Skin epidermis (tissue), 12 donors: Measurements from ENCODE around the gene TOM1L1.
A peak's percentile ranks its signal among the peaks of the same experiment; 100 is the strongest.
"Not testable (repeated sequence)": the region's sequence is repeated elsewhere in the genome, so short reads cannot be mapped to it uniquely, and the experiment has no call there.

ENCODE experiments used
- H3K27ac ChIP-seq, 21 experiments: fragments of 200-600 bp; sonication (generic) in 11 of 21; one replicate each; pipeline ENCODE4 v1.5.0; 2020; ENCODE audit warnings: mild to moderate bottlenecking in 3 of 21, inconsistent platforms in 2 of 21, moderate library complexity in 2 of 21
- H3K4me3 ChIP-seq, 7 experiments: fragments of 200-600 bp; sonication (generic) in 2 of 7; one replicate each; pipeline ENCODE4 v1.5.0; 2020; ENCODE audit warnings: inconsistent platforms in 2 of 7, mild to moderate bottlenecking in 2 of 7, moderate library complexity in 1 of 7

TOM1L1 gene, protein sequence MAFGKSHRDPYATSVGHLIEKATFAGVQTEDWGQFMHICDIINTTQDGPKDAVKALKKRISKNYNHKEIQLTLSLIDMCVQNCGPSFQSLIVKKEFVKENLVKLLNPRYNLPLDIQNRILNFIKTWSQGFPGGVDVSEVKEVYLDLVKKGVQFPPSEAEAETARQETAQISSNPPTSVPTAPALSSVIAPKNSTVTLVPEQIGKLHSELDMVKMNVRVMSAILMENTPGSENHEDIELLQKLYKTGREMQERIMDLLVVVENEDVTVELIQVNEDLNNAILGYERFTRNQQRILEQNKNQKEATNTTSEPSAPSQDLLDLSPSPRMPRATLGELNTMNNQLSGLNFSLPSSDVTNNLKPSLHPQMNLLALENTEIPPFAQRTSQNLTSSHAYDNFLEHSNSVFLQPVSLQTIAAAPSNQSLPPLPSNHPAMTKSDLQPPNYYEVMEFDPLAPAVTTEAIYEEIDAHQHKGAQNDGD

DNA sequence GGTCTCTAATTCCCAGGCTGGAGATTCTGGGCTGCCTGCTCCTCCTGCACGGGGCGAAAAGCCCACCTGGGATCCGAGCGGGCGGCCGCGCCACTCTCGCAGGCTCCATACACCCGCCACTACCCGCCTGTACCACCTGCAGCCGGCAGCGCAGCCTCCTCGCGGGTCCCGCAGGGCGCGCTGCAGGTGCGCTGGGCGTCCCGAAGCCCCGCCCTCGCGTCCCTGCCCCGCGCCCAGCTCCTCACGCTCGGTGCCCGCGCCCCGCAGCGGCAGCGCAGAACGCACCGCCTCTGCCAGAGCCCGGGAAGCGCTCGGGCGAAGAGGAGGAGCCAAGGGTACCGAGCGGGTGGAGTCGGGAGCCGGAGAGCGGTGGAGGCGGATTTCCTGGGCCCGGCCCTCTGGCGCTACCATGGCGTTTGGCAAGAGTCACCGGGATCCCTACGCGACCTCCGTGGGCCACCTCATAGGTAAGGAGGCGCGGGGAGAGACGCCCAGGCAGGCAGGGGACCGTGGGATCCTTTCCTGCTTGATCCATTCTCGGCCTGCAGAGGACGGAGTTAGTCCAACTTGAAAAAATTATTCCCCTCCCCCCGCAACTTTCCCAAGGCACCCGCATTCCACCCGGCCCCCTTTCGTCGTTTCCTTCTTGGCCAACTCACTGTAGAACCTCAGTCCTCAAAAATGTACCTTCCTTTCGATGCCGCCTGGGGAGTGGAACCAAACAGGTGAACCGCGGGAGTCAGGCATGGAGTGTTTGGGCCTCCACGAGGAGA, at the start of gene TOM1L1:
Gene TOM1L1 (plus strand): TSS at position 396 of the 773 bp plus-strand sequence. CDS start 14 bp downstream, at position 410.
- H3K27ac ChIP-seq: peak within 1 kb of the TSS in 15 of 21 experiments; percentile 4 to 76 (median 58)

DNA sequence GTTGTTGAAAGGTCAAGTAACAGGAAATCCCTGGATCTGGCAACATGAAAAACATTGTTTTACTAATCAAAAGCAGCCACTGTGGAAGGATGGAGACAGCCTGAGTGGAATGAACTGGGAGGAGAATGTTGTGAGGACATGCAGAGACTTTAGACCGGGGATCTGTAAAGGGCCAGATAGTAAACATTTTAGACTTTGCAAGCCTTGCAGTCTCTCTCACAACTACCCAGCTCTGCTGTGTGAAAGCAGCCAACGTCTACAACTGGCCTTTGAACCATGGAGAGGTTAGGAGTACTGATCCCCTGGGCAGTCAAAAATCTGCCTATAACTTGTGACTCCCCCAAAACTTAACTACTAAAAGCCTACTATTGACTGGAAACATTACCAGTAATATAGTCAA, 41.5 kb upstream of the TOM1L1 start:
- Histone ChIP-seq H3K27ac (no peak overlapping the region), H3K4me3 (no peak overlapping the region)

More for the DNA sequence above, at the start of gene TOM1L1:
- H3K4me3 ChIP-seq: peak within 1 kb of the TSS; percentile 33 to 54 (median 38)

DNA sequence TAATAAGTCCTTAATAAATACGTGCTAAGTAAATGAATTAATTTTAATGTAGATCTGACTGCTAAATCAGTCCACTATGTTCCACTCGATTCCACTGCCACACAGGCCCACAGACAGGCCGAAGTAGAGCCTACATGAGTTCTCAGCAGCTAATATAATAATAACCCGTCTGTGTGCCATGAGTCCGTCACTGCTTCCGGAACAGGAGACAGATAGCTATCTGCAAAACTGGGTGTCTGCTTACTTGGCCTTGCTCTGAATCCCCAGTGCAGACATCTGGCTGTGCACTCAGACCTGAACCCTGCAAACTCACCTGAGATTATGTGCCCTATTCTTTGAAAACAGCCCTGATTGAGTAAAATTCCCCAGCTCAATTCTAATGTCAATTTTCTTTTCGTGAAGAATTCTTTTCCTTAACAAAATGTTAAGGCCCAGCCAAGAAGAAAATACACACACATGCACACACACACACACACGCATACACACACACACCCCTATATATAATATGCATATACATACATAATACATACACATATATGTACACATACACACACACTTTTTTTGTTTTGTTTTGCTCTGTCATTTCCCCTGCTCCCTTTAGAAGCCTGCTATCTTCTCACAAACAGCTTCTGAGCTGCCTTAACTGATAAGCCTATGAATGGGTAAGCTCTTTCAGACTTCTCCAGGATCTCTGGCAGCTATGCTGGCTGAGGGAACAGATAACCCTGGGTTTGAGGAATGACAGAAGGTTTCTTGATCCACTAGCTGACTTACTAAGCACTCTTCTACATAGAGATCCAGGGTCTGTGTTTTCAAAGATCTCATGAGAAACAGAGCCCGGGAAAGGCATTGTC, 39.8 kb upstream of the TOM1L1 start:
- Histone ChIP-seq H3K27ac (no peak overlapping the region), H3K4me3 (no peak overlapping the region)

DNA sequence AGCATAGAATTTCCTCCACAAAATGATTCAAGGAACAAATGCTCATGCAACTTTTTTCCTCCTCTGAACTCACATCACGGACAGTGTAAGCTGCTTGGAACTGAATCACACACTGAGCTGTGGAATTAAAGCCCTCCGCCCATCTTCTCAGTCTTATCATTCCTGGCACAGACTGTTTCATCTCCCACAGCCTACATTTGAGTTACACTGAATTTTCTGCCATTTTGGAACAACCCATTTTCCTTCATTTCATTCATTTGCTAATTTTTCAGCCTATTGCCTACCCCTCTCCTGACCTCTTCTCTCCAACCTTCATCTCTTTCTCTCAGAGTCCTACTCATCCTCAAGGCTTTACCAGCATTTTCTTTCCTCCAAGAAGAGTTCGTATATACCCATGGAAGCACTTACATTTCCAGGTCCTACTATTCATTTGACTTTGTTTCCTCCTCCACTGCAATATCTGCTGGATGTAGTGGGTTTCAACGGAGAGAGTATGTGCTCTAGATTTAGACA, 39.1 kb upstream of the TOM1L1 start:
- Histone ChIP-seq H3K4me3 (no peak overlapping the region), H3K27ac (no peak overlapping the region)

DNA sequence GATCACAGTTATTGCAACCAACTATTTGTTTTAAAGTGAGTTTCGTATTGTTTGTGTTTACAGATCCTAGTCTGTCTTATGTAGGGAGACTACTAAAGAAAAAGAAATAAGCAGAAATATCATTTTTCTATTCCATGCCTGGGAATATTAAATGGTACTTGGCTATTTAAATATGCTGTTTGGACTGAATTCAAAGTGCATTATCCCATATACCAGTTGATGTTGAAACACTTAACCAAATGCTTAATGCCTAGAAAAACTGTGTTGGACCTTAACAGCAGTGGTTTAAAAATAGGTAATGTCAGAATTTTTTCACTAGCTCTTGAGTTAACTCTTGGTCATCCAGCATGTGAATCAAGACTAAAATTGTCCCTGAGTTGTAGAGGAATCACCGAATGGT, 37.5 kb upstream of the TOM1L1 start:
- no peak overlapping the region for H3K4me3 ChIP-seq
- no peak overlapping the region for H3K27ac ChIP-seq

DNA sequence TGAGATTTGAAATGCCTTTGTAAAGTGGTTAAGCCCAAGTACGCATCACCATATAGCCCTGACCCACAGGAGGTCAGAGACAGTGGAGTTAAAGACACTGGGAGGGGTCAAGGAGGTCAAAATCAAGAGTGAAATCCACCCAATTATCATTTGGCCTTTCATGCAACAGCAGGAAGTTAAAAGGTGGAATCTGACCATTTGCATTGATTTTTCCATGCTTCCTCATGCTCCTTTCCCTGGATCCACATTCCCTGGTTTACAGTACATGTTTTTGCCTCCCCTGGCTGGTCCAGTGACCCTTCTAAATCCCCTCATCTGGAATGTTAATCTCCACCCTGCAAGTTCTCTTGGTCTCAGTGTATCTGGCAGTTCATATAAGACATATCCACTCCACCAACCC, 36.6 kb upstream of the TOM1L1 start:
- Histone ChIP-seq H3K27ac (no peak overlapping the region), H3K4me3 (no peak overlapping the region)

DNA sequence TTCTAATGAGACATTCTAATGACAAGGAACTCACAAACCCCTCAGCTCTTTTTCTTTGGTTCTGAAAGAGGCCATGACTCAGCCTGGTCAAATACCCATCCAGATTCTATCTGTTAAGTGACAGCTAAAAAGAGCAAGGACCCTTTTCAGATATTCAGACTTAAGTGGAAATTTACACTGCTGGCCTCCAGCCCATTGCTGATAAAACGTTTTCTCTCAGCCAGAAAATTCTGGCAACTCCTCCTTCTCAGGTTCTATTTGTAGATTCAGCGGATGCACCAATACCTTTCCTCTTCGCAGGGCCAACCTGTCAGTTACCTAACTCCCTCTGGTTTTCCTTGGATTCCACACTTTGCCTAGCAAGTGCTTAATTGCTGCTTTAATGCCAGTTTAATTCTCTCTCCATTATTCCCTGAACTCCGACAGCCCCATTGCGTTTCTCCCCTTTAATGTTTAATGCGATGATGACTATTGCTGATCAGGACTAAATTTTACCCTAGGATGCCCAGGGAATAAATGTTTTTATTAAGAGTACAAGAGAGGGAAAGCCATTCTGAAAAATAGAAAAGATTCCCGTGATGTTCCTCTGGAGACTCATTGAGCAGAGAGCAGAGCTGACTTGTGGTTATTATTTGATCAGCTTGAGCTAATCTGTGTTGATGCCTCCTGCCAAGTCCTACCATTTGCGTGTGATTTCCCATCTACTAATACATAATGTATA, 35.9 kb upstream of the TOM1L1 start:
- no peak overlapping the region for H3K4me3 ChIP-seq
- no peak overlapping the region for H3K27ac ChIP-seq

DNA sequence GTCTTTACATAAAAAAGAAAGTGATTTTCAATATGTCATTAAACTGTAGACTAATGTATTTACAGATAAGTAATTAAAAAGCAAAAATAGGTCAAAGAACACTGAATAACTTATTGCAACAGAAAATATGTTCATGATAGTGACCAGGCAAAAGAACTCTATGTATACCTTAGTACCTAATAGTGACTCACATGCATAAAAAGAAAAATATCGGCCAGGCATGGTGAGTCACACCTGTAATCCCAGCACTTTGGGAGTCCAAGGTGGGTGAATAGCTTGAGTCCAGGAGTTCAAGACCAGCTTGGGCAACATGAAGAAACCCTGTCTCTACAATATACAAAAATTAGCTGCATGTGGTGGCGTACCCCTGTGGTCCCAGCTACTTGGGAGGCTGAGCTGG, 33.0 kb upstream of the TOM1L1 start:
- H3K27ac ChIP-seq: no peak overlapping the region
- no peak overlapping the region for H3K4me3 ChIP-seq

DNA sequence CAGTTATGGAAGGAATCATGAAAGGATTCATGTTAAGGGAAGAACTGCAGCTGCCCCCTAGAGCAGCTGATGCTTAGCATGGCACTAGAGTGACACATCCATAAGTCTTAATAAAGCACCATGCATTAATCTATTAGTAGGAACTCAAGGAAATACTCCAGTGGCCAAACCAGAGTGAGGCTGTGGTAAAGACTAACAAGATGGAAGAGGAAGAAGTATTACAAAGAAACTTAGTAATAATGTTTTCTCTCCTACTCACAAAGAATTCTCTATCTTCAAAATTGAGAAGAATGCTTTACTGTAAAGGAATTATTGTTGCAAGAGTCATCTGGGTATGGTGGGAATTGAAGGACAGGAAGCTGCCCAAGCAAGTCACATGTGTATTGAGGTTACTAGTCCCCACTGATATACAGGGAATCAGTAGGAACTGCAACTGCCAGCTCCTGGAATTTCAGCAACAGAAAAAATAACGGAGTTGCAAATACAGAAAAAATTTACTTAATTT, 29.9 kb upstream of the TOM1L1 start:
- H3K4me3 ChIP-seq: no peak overlapping the region
- no peak overlapping the region for H3K27ac ChIP-seq

DNA sequence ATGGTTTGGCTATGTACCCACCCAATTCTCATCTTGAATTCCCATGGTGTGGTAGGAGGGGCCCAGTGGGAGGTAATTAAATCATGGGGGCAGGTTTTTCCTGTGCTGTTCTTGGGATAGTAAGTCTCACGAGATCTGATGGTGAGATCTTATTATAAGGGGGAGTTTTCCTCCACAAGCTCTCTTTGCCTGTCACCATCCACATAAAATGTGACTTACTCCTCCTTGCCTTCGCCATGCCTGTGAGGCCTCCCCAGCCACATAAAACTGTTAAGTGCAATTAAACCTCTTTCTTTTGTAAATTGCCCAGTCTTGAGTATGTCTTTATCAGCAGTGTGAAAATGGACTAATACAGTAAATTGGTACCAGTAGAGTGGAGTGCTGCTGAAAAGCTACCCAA, 24.7 kb upstream of the TOM1L1 start:
- H3K27ac ChIP-seq, H3K4me3 ChIP-seq: not testable (repeated sequence)

DNA sequence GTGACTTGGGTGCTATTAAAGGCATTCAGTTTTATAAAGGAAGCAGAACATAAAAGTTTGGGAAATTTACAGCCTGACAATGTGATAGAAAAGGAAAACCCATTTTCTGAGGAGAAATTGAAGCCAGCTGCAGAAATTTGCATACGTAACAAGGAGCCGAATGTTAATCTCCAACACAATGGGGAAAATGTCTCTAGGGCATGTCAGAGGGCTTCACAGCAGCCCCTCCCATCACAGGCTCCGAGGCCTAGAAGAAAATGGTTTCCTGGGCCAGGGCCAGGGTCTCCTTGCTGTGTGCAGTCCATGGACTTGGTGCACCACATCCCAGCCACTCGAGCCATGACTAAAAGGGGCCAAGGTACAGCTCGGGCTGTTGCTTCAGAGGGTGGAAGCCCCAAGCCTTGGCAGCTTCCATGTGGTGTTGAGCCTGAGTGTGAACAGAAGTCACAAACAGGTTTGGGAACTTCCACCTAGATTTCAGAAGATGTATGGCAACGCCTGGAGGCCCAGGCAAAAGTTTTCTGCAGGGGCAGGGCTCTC, 23.9 kb upstream of the TOM1L1 start:
- Histone ChIP-seq H3K27ac (no peak overlapping the region), H3K4me3 (no peak overlapping the region)

DNA sequence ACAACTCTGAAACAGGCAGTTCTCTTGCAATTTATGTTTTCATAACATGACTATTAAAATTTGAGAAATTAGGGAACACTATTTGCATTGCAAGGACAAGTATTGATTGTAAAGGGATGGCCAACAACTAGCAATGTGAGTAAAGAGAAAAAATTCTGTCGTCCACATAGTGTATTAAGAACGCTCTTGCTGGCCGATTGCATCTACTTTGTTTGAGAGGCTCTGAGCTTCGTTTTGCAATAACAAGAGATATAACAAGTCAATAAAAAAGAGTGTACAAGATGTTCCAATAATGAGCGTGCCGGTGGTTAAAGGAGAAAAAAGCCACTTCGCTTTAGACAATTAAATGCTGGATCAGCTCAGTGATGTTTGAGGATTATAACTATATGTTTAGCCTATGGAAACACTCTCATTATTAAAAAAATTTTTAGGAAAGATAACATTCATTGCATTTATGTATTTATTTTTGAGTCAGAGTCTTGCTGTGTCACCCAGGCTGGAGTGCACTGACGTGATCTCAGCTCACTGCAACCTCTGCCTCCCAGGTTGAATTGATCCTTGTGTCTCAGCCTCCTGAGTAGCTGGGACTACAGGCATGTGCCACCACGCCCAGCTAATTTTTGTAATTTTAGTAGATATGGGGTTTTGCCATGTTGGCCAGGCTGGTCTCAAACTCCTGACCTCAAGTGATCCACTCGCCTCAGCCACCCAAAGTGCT, 19.2 kb upstream of the TOM1L1 start:
- no peak overlapping the region for H3K4me3 ChIP-seq
- H3K27ac ChIP-seq: no peak overlapping the region

DNA sequence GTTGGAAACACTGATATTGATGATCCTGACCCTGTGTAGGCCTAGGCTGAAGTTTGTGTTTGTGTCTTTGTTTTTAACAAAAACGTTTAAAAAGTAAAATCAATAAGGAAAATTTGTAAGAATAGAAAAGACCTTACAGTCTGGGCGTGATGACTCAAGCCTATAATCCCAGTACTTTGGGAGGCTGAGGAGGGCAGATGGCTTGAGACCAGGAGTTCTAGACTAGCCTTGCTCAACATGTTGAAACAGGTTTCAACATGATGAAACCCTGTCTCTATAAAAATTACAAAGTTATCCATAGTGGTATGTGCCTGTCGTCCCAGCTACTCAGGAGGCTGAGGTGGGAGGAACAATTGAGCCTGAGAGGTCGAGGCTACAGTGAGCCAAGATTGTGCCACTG, 18.3 kb upstream of the TOM1L1 start:
- H3K27ac ChIP-seq: no peak overlapping the region
- H3K4me3 ChIP-seq: no peak overlapping the region

DNA sequence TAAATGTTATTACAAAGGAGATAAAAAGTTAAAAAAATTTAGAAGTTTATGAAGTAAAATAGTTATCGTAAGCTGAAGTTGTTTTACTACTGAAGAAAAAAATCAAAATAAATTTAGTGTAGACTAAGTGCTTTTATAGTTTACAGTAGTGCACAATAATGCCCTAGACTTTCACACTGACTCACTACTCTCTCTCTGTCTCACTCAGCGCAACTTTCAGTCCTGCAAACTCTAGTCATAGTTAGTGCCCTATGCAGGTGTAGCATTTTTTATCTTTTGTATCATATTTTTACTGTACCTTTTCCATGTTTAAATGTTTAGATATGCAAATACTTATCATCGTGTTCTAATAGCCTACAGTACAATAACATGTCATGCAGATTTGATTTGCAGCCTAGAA, 17.7 kb upstream of the TOM1L1 start:
- H3K4me3 ChIP-seq: no peak overlapping the region
- no peak overlapping the region for H3K27ac ChIP-seq

DNA sequence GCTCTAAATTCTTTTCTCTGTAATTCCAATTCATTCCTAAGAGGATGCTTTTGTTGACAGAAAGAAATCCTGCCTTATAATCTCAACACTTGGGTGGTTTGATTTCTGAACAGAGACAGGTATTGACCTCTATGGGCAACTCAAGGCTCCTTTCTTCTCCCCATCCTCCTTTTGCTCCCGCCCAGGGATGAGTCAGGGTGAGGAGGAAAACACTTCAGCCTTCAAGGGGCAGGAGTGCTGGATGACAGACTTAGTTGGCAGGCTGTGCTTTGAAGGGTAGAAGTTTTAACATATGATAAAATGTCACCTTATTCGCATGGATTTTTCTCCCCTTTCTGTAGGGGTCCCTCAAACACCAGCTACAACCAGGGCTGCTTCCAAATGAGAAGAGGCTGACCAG, 16.7 kb upstream of the TOM1L1 start:
- no peak overlapping the region for H3K27ac ChIP-seq
- no peak overlapping the region for H3K4me3 ChIP-seq

DNA sequence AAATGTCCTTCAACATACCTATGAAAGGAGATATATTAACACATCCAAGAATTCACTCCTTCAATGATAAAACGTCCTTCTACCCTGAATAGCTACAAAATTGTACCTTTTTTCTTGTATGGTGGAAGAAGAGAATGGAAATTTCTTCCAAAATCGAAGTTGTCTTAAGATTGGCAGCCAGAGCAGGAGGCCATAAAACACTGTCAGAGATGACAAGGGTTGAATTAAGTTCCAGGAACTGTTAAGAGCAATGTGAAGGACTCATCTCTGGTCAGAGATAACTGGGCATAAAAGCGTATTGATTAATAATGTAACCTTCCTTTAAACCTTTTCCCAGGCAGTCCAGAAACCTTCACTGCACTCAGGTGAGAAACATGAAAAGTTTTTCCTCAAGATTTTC, 12.9 kb upstream of the TOM1L1 start:
- no peak overlapping the region for H3K27ac ChIP-seq
- H3K4me3 ChIP-seq: no peak overlapping the region

DNA sequence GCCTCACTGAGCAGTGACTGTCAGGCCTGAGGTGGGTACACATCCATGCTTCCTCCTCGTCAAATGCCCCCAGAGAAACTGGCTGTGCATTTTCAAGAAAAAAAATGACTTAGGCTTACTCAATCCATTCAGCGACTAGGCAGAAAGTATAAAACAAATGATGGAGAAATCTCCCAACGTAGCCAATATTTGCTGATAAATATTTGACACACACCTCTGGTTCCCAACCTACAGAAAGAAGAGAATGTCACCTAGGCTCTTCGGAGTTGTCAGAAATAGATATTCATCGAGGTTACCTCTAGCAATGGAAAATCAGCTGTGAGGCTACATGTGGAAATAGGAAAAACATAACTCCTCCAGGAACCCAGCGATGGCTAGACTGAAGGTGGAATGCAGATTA, 12.4 kb upstream of the TOM1L1 start:
- Histone ChIP-seq H3K4me3 (no peak overlapping the region), H3K27ac (no peak overlapping the region)

DNA sequence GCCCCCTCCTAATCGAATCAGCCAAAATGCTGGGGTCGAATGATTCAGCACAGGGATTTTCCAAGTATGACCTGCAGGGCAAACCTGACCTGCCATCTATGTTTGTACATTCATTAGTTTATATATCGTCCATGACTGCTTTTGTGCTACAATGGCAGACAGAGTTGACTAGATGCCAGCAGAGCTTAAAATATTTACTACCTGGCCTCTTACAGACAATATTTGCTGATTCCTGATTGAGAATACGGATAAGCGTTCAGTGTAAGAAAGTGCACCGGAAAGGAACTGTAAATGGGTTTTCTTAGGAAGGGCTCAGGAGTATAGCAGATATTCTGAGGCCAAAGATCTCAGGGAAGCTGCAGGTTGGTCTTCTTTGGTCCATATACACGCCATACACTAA, 11.7 kb upstream of the TOM1L1 start:
- Histone ChIP-seq H3K4me3 (no peak overlapping the region), H3K27ac (no peak overlapping the region)
